ENCODE data around the gene IRF7. TPM values are rescaled to one million over a fixed set of nuclear protein-coding genes. Genes with fewer than 3 reads are reported as not detected.
"Not testable (repeated sequence)": the region's sequence is repeated elsewhere in the genome, so short reads cannot be mapped to it uniquely, and the experiment has no call there.

The IRF7 gene
- total RNA-seq, 1 experiment from 2014 or later = 80.8 TPM

DNA sequence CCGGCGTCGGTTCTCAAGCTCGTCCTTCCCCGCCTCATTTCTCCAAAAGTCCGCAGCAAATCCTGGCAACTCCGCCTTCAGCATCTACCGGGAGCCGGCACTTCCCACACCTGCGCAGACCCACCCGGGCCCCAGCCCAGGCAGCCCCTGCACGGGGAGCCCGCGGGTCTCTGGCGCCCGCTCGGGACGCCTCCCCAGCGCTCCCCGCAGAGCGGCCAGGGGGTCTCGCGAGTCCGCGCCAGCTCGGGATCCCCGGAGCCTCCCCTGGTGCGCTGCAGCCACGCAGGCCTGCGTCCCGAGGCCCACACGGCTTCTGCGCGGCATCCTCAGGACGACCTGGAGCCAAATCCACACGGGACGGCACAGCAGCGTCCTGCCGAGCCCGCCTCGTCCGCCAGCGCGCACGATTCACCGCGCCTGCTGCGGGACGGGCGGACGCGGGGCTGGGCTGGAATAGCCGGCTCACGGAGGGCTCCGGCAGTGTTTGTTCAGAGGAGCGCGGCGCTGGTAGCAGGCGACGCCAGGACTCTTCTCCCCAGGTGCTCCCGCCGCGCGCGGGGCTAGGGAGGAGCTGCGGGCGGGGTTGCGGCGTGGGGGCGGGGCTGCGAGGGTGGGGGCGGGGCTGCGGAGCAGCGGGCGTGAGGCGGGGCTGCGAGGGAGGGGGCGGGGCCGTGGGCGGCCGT is 40.3 kb downstream of the IRF7 start:
- ChIA-PET CTCF (no interaction called here), POLR2A (ENCODE audit: unreplicated experiment) (interaction anchor here (0.5 to 1.0 kb wide), 7 partner anchors 14 to 242 kb away, joined by 3 to 7 read pairs (median 4); partner anchors contain the start of gene RNH1)
- peak overlapping the region; percentile 97 for H3K4me3 ChIP-seq (ENCODE audit: low read length)
- H3K9ac ChIP-seq (ENCODE audit: low read length) = peak overlapping the region; percentile 74
- no peaks in the 10 kb centered on the region for H3K9me3 ChIP-seq (ENCODE audit: low read length)
- peak overlapping the region; percentile 97 for H2AFZ ChIP-seq (ENCODE audit: low read length)
- ATAC-seq (peak; percentile 54), DNase-seq (peak; percentile 59)
- H3K27me3 ChIP-seq (ENCODE audit: low read length) = no peaks in the 10 kb centered on the region
- H3K4me2 ChIP-seq (ENCODE audit: low read length) = peak overlapping the region; percentile 99
- no peak overlapping the region for H3K27ac ChIP-seq (ENCODE audit: low read length)
- H3K4me1 ChIP-seq (ENCODE audit: insufficient read depth, low read length) = peaks cover 24% of the 10 kb centered on the region
- H3K79me2 ChIP-seq (ENCODE audit: low read length) = peaks cover 51% of the 10 kb centered on the region
- H3F3A ChIP-seq (ENCODE audit: low read length, unreplicated experiment) = no peaks in the 10 kb centered on the region
- intact Hi-C loops (cut with micrococcal nuclease) = no loop called here
- H4K20me1 ChIP-seq (ENCODE audit: low read length) = peaks cover 37% of the 10 kb centered on the region
- TF ChIP-seq, protein P1, sequence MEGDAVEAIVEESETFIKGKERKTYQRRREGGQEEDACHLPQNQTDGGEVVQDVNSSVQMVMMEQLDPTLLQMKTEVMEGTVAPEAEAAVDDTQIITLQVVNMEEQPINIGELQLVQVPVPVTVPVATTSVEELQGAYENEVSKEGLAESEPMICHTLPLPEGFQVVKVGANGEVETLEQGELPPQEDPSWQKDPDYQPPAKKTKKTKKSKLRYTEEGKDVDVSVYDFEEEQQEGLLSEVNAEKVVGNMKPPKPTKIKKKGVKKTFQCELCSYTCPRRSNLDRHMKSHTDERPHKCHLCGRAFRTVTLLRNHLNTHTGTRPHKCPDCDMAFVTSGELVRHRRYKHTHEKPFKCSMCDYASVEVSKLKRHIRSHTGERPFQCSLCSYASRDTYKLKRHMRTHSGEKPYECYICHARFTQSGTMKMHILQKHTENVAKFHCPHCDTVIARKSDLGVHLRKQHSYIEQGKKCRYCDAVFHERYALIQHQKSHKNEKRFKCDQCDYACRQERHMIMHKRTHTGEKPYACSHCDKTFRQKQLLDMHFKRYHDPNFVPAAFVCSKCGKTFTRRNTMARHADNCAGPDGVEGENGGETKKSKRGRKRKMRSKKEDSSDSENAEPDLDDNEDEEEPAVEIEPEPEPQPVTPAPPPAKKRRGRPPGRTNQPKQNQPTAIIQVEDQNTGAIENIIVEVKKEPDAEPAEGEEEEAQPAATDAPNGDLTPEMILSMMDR (conservative IDR thresholded peaks at IDR 0.05; ENCODE audit: low read depth, low read length) = no peak
- no peak for TF ChIP-seq EZH2phosphoT487 (IDR thresholded peaks at IDR 0.05; ENCODE audit: borderline replicate concordance, low read length)
- no peak for TF ChIP-seq EZH2 (IDR thresholded peaks at IDR 0.05; ENCODE audit: low read length, unreplicated experiment)
- H3K36me3 ChIP-seq (ENCODE audit: low read depth, low read length) = peaks cover 3% of the 10 kb centered on the region; the same call in 1 of the 2 replicates
- H3K9me2 ChIP-seq (replicated peaks; ENCODE audit: low read length) = no peaks in the 10 kb centered on the region
- BruUV-seq (replicated peaks) = TSS peak; percentile 61

DNA sequence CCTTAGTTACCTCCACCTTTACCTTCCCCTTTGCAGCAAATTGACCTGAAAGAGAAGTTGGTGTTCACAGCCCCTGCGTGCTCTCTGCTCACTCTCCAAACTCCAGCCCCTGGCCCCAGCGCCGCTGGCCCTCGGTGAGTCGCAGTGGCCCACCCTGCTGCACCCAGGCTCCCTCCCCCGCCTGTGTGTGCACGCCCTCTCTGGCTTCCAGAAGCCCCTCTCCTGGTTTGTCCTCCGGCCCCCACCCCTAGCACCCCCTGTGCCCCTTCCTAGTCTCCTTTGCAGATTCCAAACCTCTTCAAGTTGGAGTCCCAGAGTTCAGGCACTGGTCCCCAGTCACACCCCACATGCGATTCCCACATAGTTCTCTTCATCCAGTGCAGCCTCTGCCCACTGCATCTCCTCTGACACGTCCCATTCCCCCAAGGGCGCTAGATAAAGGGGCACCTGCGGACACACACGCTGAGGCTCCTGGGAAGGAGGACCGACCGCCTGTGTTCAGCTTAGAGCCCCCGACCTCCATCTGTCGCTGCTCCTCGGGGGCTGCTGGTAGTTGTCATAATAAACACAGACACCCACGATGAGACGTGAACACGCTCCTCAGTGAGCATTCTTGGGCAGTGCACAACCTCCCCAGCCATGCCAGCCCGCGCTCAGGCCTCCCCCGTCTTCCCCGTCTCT is 41.0 kb downstream of the IRF7 start:
- no peaks in the 10 kb centered on the region for H3K27me3 ChIP-seq (ENCODE audit: low read length)
- H3K4me2 ChIP-seq (ENCODE audit: low read length) = peak overlapping the region; percentile 99
- H3K4me1 ChIP-seq (ENCODE audit: insufficient read depth, low read length) = peaks cover 24% of the 10 kb centered on the region
- no TSS peak for BruUV-seq (replicated peaks)
- no peaks in the 10 kb centered on the region for H3K9me3 ChIP-seq (ENCODE audit: low read length)
- peaks cover 45% of the 10 kb centered on the region for H3K79me2 ChIP-seq (ENCODE audit: low read length)
- H3K27ac ChIP-seq (ENCODE audit: low read length) = no peak overlapping the region
- POLR2A ChIA-PET (ENCODE audit: unreplicated experiment) = no interaction called here
- ATAC-seq = no peak; the same call in 1 of the 2 replicates
- peak overlapping the region; percentile 74 for H3K9ac ChIP-seq (ENCODE audit: low read length)
- peaks cover 3% of the 10 kb centered on the region; the same call in 1 of the 2 replicates for H3K36me3 ChIP-seq (ENCODE audit: low read depth, low read length)
- TF ChIP-seq, protein P1 (conservative IDR thresholded peaks at IDR 0.05; ENCODE audit: low read depth, low read length) = no peak
- TF ChIP-seq EZH2 (IDR thresholded peaks at IDR 0.05; ENCODE audit: low read length, unreplicated experiment) = no peak
- no peak for TF ChIP-seq EZH2phosphoT487 (IDR thresholded peaks at IDR 0.05; ENCODE audit: borderline replicate concordance, low read length)
- H3F3A ChIP-seq (ENCODE audit: low read length, unreplicated experiment) = no peaks in the 10 kb centered on the region
- CTCF ChIA-PET = no interaction called here
- intact Hi-C loops (cut with micrococcal nuclease) = no loop called here
- no peaks in the 10 kb centered on the region for H3K9me2 ChIP-seq (replicated peaks; ENCODE audit: low read length)
- peaks cover 30% of the 10 kb centered on the region for H4K20me1 ChIP-seq (ENCODE audit: low read length)
- DNase-seq = no peak
- peak overlapping the region; percentile 97 for H2AFZ ChIP-seq (ENCODE audit: low read length)
- peak overlapping the region; percentile 97 for H3K4me3 ChIP-seq (ENCODE audit: low read length)

DNA sequence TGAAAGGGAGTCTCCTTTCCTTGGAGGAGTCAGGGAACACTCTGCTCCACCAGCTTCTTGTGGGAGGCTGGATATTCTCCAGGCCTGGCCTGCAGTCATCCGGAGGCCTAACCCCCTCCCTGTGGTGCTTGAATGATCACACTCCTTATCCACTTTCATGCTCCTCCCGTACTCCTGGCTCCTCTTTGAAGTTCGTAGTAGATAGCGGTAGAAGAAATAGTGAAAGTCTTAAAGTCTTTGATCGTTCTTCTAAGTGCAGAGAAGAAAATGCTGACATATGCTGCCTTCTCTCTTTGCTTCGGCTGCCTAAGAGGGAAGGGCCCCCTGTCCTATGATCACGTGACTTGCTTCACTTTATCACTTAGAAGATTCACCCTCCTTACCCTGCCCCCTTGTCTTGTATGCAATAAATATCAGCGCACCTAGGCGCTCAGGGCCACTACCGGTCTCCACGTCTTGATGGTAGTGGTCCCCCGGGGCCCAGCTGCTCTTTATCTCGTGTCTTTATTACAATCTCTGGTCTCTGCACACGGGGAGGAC is 41.6 kb downstream of the IRF7 start:
- H3K9me3 ChIP-seq (ENCODE audit: low read length); H2AFZ ChIP-seq (ENCODE audit: low read length); intact Hi-C loops (cut with micrococcal nuclease); H3K9ac ChIP-seq (ENCODE audit: low read length); BruUV-seq (replicated peaks); POLR2A ChIA-PET (ENCODE audit: unreplicated experiment); H3K36me3 ChIP-seq (ENCODE audit: low read depth, low read length); CTCF ChIA-PET; H3F3A ChIP-seq (ENCODE audit: low read length, unreplicated experiment); ATAC-seq; H3K27me3 ChIP-seq (ENCODE audit: low read length); H3K27ac ChIP-seq (ENCODE audit: low read length); DNase-seq; H3K9me2 ChIP-seq (replicated peaks; ENCODE audit: low read length): not testable (repeated sequence)
- peaks cover 25% of the 10 kb centered on the region for H3K4me1 ChIP-seq (ENCODE audit: insufficient read depth, low read length)
- H3K4me2 ChIP-seq (ENCODE audit: low read length) = peak overlapping the region; percentile 99
- H3K79me2 ChIP-seq (ENCODE audit: low read length) = peaks cover 38% of the 10 kb centered on the region
- peaks cover 23% of the 10 kb centered on the region for H4K20me1 ChIP-seq (ENCODE audit: low read length)
- peak overlapping the region; percentile 97; the same call in 1 of the 2 replicates for H3K4me3 ChIP-seq (ENCODE audit: low read length)
